ENCODE data around the gene WNT9A.

Gene WNT9A

DNA sequence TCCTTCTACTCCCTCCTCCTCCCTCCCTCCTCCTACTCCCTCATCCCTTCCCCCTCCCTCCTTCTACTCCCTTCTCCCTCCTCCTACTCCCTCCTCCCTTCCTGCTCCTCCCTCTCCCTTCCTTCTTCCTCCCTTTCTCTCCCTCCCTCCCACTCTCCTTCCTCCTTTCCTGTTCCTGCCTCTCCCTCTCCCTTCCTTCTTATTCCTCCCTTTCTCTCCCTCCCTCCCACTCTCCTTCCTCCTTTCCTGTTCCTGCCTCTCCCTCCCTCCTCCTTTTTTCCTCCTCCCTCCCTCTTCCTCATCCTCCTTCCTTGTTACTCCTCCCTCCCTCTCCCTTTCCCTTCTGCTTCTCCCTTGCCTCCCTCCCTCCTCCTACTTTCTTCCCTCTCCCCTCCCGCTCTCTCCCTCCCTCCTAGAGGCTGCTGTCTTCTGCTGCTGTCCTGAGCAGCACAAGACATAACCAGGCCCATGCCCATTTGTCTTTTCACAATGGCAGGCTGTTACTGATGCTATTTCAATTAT, 41.1 kb downstream of the WNT9A start:
- no peak for DNase-seq (ENCODE audit: low read depth in 1 of 2, low spot score in 1 of 2)
- TF ChIP-seq SPI1 (IDR thresholded peaks at IDR 0.05; ENCODE audit: borderline replicate concordance, low read depth) = no peak
- no peak for TF ChIP-seq POLR2AphosphoS5 (IDR thresholded peaks at IDR 0.05; ENCODE audit: low read depth)
- TF ChIP-seq, protein P1, sequence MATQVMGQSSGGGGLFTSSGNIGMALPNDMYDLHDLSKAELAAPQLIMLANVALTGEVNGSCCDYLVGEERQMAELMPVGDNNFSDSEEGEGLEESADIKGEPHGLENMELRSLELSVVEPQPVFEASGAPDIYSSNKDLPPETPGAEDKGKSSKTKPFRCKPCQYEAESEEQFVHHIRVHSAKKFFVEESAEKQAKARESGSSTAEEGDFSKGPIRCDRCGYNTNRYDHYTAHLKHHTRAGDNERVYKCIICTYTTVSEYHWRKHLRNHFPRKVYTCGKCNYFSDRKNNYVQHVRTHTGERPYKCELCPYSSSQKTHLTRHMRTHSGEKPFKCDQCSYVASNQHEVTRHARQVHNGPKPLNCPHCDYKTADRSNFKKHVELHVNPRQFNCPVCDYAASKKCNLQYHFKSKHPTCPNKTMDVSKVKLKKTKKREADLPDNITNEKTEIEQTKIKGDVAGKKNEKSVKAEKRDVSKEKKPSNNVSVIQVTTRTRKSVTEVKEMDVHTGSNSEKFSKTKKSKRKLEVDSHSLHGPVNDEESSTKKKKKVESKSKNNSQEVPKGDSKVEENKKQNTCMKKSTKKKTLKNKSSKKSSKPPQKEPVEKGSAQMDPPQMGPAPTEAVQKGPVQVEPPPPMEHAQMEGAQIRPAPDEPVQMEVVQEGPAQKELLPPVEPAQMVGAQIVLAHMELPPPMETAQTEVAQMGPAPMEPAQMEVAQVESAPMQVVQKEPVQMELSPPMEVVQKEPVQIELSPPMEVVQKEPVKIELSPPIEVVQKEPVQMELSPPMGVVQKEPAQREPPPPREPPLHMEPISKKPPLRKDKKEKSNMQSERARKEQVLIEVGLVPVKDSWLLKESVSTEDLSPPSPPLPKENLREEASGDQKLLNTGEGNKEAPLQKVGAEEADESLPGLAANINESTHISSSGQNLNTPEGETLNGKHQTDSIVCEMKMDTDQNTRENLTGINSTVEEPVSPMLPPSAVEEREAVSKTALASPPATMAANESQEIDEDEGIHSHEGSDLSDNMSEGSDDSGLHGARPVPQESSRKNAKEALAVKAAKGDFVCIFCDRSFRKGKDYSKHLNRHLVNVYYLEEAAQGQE (IDR thresholded peaks at IDR 0.05; ENCODE audit: insufficient replicate concordance, low read depth) = no peak
- TF ChIP-seq GABPA (IDR thresholded peaks at IDR 0.05; ENCODE audit: low read depth) = no peak
- TF ChIP-seq, protein P2, sequence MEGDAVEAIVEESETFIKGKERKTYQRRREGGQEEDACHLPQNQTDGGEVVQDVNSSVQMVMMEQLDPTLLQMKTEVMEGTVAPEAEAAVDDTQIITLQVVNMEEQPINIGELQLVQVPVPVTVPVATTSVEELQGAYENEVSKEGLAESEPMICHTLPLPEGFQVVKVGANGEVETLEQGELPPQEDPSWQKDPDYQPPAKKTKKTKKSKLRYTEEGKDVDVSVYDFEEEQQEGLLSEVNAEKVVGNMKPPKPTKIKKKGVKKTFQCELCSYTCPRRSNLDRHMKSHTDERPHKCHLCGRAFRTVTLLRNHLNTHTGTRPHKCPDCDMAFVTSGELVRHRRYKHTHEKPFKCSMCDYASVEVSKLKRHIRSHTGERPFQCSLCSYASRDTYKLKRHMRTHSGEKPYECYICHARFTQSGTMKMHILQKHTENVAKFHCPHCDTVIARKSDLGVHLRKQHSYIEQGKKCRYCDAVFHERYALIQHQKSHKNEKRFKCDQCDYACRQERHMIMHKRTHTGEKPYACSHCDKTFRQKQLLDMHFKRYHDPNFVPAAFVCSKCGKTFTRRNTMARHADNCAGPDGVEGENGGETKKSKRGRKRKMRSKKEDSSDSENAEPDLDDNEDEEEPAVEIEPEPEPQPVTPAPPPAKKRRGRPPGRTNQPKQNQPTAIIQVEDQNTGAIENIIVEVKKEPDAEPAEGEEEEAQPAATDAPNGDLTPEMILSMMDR (IDR thresholded peaks at IDR 0.05; ENCODE audit: insufficient read depth, low read length) = no peak
- Histone ChIP-seq H3K27ac (replicated peaks) (no peak overlapping the region), H3K4me3 (replicated peaks; ENCODE audit: insufficient read depth, low read length) (no peak overlapping the region), H3K27me3 (ENCODE audit: insufficient read depth, poor library complexity, severe bottlenecking) (no peaks in the 10 kb centered on the region)

DNA sequence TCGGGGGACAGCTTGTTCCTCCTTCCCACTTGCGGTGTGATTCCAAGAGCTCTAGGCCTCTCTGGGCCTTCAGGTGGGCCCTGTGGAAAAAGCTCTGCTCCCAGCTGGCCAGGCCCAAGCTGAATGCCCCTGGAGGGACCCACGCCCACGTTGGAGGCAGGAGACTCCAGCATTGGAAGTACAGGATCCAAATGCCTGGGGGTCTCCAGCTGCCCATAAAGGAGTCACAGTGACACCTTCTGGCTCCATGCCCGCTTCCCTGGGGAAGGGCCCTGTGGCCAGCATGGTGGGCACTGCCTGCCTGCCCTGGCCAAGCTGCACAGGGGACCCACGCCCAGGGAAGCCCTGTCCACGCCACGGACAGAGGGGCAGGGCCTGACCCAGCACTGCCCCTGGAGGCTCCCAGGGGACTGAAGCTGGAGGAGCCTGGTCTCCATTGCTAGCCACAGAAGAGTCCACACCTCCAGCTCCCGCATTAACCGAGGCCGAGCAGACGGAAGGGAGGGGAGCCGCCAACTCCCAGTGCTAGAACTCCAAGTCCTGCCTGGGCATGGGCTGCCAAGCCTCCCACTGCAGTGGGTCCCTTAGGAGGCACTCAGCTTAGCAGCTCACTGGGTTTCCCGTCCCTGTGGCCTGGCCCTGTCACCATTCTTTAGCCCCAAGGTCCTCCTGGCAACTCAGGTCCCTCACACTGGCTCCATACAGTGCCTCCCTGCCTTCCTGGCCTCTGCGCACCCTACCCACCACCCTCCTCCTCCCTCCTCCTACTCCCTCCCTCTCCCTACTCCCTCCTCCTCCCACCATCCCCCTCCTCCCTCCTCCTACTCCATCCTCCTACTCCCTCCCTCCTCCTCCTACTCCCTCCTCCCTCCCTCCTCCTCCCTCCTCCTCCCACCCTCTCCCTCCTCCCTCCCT, 41.9 kb downstream of the WNT9A start:
- no peak for TF ChIP-seq SPI1 (IDR thresholded peaks at IDR 0.05; ENCODE audit: borderline replicate concordance, low read depth)
- TF ChIP-seq, protein P2 (IDR thresholded peaks at IDR 0.05; ENCODE audit: insufficient read depth, low read length) = no peak
- TF ChIP-seq, protein P1 (IDR thresholded peaks at IDR 0.05; ENCODE audit: insufficient replicate concordance, low read depth) = no peak
- TF ChIP-seq GABPA (IDR thresholded peaks at IDR 0.05; ENCODE audit: low read depth) = no peak
- TF ChIP-seq POLR2AphosphoS5 (IDR thresholded peaks at IDR 0.05; ENCODE audit: low read depth) = no peak
- H3K27ac ChIP-seq (replicated peaks) = no peak overlapping the region
- H3K27me3 ChIP-seq (ENCODE audit: insufficient read depth, poor library complexity, severe bottlenecking) = no peaks in the 10 kb centered on the region
- no peak for DNase-seq (ENCODE audit: low read depth in 1 of 2, low spot score in 1 of 2)
- no peak overlapping the region for H3K4me3 ChIP-seq (replicated peaks; ENCODE audit: insufficient read depth, low read length)

DNA sequence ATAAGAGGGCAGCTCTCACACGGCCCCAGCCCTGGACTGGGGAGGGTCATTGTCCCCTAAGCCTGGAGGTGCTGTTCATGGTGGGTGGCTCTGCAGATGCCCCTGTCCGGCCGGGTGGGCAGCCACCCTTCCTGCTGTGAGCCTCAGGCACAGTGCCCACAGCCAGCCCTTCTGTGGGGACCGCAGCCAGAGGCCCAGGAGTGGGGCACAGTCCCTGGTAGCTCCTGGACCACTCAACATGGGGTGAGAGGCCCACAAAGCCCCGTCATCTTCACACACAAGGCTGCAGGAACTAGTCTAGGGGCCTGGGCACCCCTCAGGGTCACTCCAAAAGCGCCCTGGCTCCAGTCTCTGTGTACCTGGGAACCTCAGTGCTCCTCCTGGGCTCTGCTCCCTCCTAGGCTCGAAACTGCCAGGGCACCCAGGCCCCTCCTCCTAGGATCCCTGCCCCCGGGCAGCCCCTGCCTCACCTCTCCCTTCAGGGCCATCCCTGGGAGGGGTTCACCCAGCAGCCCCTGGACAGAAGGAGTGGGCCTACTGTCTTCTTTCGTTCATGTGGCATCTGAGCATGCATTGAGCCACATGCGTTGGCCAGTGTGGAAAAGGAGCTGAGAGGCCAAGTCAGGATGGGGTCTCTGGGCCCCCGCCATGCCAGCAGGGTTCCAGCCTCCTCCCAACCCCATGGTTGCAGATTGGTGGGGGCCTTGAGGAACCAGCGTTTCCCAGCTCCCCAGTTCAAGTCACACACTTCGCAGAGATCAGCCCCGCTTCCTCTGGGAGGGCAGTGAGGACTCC, 43.0 kb downstream of the WNT9A start:
- no peak for DNase-seq (ENCODE audit: low read depth in 1 of 2, low spot score in 1 of 2)
- Histone ChIP-seq H3K27me3 (ENCODE audit: insufficient read depth, poor library complexity, severe bottlenecking) (no peaks in the 10 kb centered on the region), H3K27ac (replicated peaks) (no peak overlapping the region), H3K4me3 (replicated peaks; ENCODE audit: insufficient read depth, low read length) (no peak overlapping the region)
- TF ChIP-seq, protein P1 (IDR thresholded peaks at IDR 0.05; ENCODE audit: insufficient replicate concordance, low read depth) = no peak
- TF ChIP-seq SPI1 (IDR thresholded peaks at IDR 0.05; ENCODE audit: borderline replicate concordance, low read depth) = no peak
